HL-60 (cell line): Measurements from ENCODE around the gene BCAS4.

Experiments
- DNase-seq, 2 experiments: peaks; one replicate each; pipeline ENCODE4 v3.0.0-alpha.2; 2010 to 2020; ENCODE audit warnings: low read depth in 1 of 2, low spot score in 1 of 2
- H3K27ac ChIP-seq: fragments of 250-450 bp; sonication (Bioruptor Pico); replicated peaks from 2 replicates; pipeline ENCODE4 v1.5.1; 2020; ENCODE audit warnings: mild to moderate bottlenecking, moderate library complexity
- H3K27me3 ChIP-seq: fragments of 250-450 bp; sonication (Bioruptor Pico); 2 replicates; pipeline ENCODE4 v1.5.1; 2021; ENCODE audit warnings: mild to moderate bottlenecking, moderate library complexity; ENCODE audit not compliant: insufficient read depth, poor library complexity, severe bottlenecking
- H3K4me3 ChIP-seq: replicated peaks from 2 replicates; pipeline ENCODE4 v1.5.1; 2011; ENCODE audit warnings: mild to moderate bottlenecking, control low read depth, low read length; ENCODE audit not compliant: insufficient read depth
- GABPA ChIP-seq: IDR thresholded peaks from 2 replicates; pipeline ENCODE4 v1.6.1; 2012; ENCODE audit warnings: low read depth
- POLR2AphosphoS5 ChIP-seq: IDR thresholded peaks from 2 replicates; pipeline ENCODE4 v1.6.1; 2012; ENCODE audit warnings: low read depth
- SPI1 ChIP-seq: IDR thresholded peaks from 2 replicates; pipeline ENCODE4 v1.6.1; 2012; ENCODE audit warnings: low read depth, mild to moderate bottlenecking, borderline replicate concordance
- TF ChIP-seq, protein P1 (sequence below): IDR thresholded peaks from one replicate; pipeline ENCODE4 v1.5.1; 2011; ENCODE audit warnings: low read length, control low read depth, inconsistent platforms; ENCODE audit not compliant: insufficient read depth
- TF ChIP-seq, protein P2 (sequence below): IDR thresholded peaks from 2 replicates; pipeline ENCODE4 v1.6.1; 2012; ENCODE audit warnings: low read depth; ENCODE audit not compliant: insufficient replicate concordance

The BCAS4 gene

DNA sequence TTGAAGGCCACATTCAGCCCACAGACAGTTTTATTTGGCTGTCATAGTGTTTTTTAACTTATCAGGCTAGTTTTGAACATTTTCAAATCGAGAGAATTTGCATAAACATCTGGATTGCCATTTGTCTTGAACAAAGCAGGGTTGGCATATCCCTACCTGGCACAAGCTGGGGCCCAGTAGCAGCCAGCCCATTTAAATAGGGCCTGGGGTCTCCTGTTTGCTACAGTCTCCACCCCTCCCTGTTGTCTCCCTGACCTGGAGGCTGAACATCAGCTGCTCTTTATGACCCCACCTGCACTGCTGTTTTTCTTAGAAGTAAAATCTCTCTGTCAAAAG is 10.5 kb downstream of the BCAS4 start:
- Histone ChIP-seq H3K27ac (no peak overlapping the region), H3K4me3 (no peak overlapping the region), H3K27me3 (no peaks in the 10 kb centered on the region)
- no peak for DNase-seq
- TF ChIP-seq, protein P1, sequence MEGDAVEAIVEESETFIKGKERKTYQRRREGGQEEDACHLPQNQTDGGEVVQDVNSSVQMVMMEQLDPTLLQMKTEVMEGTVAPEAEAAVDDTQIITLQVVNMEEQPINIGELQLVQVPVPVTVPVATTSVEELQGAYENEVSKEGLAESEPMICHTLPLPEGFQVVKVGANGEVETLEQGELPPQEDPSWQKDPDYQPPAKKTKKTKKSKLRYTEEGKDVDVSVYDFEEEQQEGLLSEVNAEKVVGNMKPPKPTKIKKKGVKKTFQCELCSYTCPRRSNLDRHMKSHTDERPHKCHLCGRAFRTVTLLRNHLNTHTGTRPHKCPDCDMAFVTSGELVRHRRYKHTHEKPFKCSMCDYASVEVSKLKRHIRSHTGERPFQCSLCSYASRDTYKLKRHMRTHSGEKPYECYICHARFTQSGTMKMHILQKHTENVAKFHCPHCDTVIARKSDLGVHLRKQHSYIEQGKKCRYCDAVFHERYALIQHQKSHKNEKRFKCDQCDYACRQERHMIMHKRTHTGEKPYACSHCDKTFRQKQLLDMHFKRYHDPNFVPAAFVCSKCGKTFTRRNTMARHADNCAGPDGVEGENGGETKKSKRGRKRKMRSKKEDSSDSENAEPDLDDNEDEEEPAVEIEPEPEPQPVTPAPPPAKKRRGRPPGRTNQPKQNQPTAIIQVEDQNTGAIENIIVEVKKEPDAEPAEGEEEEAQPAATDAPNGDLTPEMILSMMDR = no peak
- no peak for TF ChIP-seq GABPA
- TF ChIP-seq SPI1 = no peak
- TF ChIP-seq, protein P2, sequence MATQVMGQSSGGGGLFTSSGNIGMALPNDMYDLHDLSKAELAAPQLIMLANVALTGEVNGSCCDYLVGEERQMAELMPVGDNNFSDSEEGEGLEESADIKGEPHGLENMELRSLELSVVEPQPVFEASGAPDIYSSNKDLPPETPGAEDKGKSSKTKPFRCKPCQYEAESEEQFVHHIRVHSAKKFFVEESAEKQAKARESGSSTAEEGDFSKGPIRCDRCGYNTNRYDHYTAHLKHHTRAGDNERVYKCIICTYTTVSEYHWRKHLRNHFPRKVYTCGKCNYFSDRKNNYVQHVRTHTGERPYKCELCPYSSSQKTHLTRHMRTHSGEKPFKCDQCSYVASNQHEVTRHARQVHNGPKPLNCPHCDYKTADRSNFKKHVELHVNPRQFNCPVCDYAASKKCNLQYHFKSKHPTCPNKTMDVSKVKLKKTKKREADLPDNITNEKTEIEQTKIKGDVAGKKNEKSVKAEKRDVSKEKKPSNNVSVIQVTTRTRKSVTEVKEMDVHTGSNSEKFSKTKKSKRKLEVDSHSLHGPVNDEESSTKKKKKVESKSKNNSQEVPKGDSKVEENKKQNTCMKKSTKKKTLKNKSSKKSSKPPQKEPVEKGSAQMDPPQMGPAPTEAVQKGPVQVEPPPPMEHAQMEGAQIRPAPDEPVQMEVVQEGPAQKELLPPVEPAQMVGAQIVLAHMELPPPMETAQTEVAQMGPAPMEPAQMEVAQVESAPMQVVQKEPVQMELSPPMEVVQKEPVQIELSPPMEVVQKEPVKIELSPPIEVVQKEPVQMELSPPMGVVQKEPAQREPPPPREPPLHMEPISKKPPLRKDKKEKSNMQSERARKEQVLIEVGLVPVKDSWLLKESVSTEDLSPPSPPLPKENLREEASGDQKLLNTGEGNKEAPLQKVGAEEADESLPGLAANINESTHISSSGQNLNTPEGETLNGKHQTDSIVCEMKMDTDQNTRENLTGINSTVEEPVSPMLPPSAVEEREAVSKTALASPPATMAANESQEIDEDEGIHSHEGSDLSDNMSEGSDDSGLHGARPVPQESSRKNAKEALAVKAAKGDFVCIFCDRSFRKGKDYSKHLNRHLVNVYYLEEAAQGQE = no peak
- no peak for TF ChIP-seq POLR2AphosphoS5

DNA sequence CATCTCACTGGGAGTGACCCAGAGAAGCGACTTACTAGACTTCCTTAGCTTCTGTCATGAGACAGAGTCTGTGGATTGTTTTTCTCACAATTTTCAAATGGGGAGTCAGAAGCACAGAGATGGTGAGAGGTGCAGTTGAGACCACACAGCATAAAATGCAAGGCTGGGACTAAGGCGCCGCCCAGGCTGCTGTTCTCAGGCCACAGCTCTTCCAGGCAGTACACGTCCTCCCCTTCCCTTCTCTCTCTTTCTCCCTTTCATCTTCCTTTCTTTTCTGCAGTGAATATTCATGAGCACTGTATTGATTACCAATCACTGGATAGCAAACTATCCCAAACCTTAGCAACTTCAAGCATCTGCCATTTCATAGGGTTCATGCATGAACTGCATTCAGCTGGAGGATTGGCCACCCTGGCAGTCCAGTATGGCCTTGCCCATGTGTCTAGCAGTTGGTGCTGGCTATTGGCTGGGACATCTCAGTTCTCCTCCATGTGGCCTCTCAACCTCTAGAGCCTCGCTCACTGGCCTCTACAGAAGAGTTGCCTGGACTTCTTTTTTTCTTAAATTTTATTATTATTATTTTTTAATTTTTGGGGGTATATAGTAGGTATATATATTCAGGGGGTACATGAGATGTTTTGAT is 11.4 kb downstream of the BCAS4 start:
- Histone ChIP-seq H3K4me3 (no peak overlapping the region), H3K27me3 (no peaks in the 10 kb centered on the region), H3K27ac (no peak overlapping the region)
- TF ChIP-seq SPI1 (no peak), GABPA (no peak), POLR2AphosphoS5 (no peak)
- TF ChIP-seq, protein P1 = no peak
- TF ChIP-seq, protein P2 = no peak
- DNase-seq = no peak

DNA sequence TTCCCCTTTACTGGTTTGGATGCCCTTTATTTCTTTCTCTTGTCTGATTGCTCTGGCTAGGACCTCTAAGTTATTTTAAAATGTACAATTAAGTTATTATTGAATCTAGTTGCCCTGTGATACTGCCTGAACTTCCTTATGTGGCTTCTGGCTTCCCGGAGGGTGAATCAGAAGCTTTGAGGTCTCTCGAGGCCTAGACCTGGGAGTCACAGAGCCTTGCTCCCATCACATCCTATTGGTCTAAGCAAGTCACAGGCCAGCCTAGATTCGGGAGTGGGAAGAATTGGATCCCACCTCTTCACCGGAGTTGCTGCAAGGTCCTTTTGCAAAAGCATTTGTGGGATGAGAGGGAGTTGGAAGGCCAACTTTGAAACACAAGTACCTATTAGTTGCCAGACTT is 15.2 kb downstream of the BCAS4 start:
- no peak for DNase-seq
- Histone ChIP-seq H3K4me3 (no peak overlapping the region), H3K27me3 (no peaks in the 10 kb centered on the region), H3K27ac (no peak overlapping the region)
- TF ChIP-seq GABPA (no peak), SPI1 (no peak), POLR2AphosphoS5 (no peak)
- TF ChIP-seq, protein P1 = no peak
- TF ChIP-seq, protein P2 = no peak
